H1 (cell line): ENCODE measurements around the gene TRAF1. TPM values are rescaled to one million over a fixed set of nuclear protein-coding genes. Genes with fewer than 3 reads are reported as not detected.

ENCODE experiments used
- CTCF ChIA-PET: fragments of 300-600 bp; sonication (Branson Sonifier 250); formaldehyde crosslinking; loops from one replicate; lab custom pipeline; 2021; ENCODE audit not compliant: partially characterized antibody; lab: Charles Lee
- POLR2A ChIA-PET: fragments of 300-600 bp; sonication (Branson Sonifier 250); formaldehyde crosslinking; loops from one replicate; lab custom pipeline; 2021; ENCODE audit warnings: inconsistent platforms; ENCODE audit not compliant: partially characterized antibody; lab: Charles Lee
- DNase-seq, 2 experiments: peaks; one replicate each; pipeline versions ENCODE4 v3.0.0 to v3.0.0-alpha.2; 2010 to 2022; ENCODE audit warnings: low spot score in 2 of 2, low read depth in 1 of 2, mixed read lengths in 1 of 2
- FAIRE-seq: peaks from 2 replicates; lab custom pipeline; 2011; peaks lifted over from hg19 to GRCh38; lab: Jason Lieb, UNC
- H2AFZ ChIP-seq: 2 replicates; pipeline ENCODE4 v1.8.1; 2012; ENCODE audit warnings: low read length, inconsistent platforms
- H2AK5ac ChIP-seq: 2 replicates; pipeline ENCODE4 v1.6.1; 2013; ENCODE audit warnings: low read depth, low read length
- H2BK120ac ChIP-seq: replicated peaks from 2 replicates; pipeline ENCODE3; 2013; ENCODE audit warnings: low read depth, low read length, inconsistent platforms
- H2BK12ac ChIP-seq: 2 replicates; pipeline ENCODE4 v1.6.1; 2013; ENCODE audit warnings: low read depth, low read length
- H2BK15ac ChIP-seq: 2 replicates; pipeline ENCODE4 v1.6.1; 2013; ENCODE audit warnings: low read length
- H2BK20ac ChIP-seq: 2 replicates; pipeline ENCODE4 v1.6.1; 2013; ENCODE audit warnings: low read length
- H2BK5ac ChIP-seq: 2 replicates; pipeline ENCODE4 v1.6.1; 2013; ENCODE audit warnings: low read depth, low read length
- H3K14ac ChIP-seq: 2 replicates; pipeline ENCODE4 v1.6.1; 2013; ENCODE audit warnings: inconsistent platforms; ENCODE audit not compliant: insufficient read length
- H3K18ac ChIP-seq: 2 replicates; pipeline ENCODE4 v1.6.1; 2013; ENCODE audit warnings: low read length; ENCODE audit errors: extremely low read depth
- H3K23ac ChIP-seq: 2 replicates; pipeline ENCODE4 v1.6.1; 2013; ENCODE audit warnings: inconsistent platforms; ENCODE audit not compliant: insufficient read length
- H3K23me2 ChIP-seq: 2 replicates; pipeline ENCODE4 v1.6.1; 2013; ENCODE audit warnings: low read depth, low read length
- H3K27ac ChIP-seq: 2 replicates; pipeline ENCODE4 v1.6.1; 2011; ENCODE audit warnings: low read depth, low read length, inconsistent platforms
- H3K27me3 ChIP-seq, 4 experiments: replicated peaks in 1 of 4; 1 replicate in 1 of 4; 2 replicates in 3 of 4; pipeline versions ENCODE4 v1.6.1 to v1.8.1; 2011 to 2013; ENCODE audit warnings: low read length in 3 of 4, mild to moderate bottlenecking in 3 of 4, inconsistent platforms in 2 of 4, mixed read lengths in 2 of 4, moderate library complexity in 1 of 4; ENCODE audit not compliant: control insufficient read depth in 3 of 4, insufficient read depth in 3 of 4; ENCODE audit errors: extremely low read depth in 1 of 4
- H3K36me3 ChIP-seq, 4 experiments: 2 replicates each; pipeline versions ENCODE4 v1.6.1 to v1.8.1; 2011 to 2013; ENCODE audit warnings: mild to moderate bottlenecking in 4 of 4, low read length in 3 of 4, moderate library complexity in 2 of 4, control low read depth in 1 of 4, inconsistent platforms in 1 of 4; ENCODE audit not compliant: insufficient read depth in 4 of 4, control insufficient read depth in 2 of 4
- H3K4ac ChIP-seq: replicated peaks from 2 replicates; pipeline ENCODE3; 2013; ENCODE audit warnings: low read length, low read depth, mixed read lengths, inconsistent platforms; ENCODE audit not compliant: insufficient read length
- H3K4me1 ChIP-seq, 4 experiments: replicated peaks in 1 of 4; 1 replicate in 1 of 4; 2 replicates in 3 of 4; pipeline versions ENCODE4 v1.6.1 to v1.8.1; 2011 to 2013; ENCODE audit warnings: low read length in 3 of 4, inconsistent platforms in 2 of 4, mixed read lengths in 1 of 4; ENCODE audit not compliant: insufficient read depth in 4 of 4, control insufficient read depth in 3 of 4
- H3K4me2 ChIP-seq, 2 experiments: 2 replicates each; pipeline versions ENCODE4 v1.6.1 to v1.8.1; 2011 to 2013; ENCODE audit warnings: low read depth in 2 of 2, low read length in 2 of 2, control low read depth in 1 of 2, inconsistent platforms in 1 of 2, mild to moderate bottlenecking in 1 of 2; ENCODE audit not compliant: insufficient read depth in 1 of 2
- H3K4me3 ChIP-seq, 4 experiments: fragments of 200-600, 300-600 bp in 1 of 4; sonication (generic), shearing (Covaris generic), sonication (Bioruptor Twin) in 1 of 4; 2 replicates each; pipeline versions ENCODE4 v1.5.1 to v1.8.1; 2011 to 2016; ENCODE audit warnings: low read length in 4 of 4, low read depth in 3 of 4, control low read depth in 2 of 4, inconsistent platforms in 2 of 4, mild to moderate bottlenecking in 2 of 4, mixed read lengths in 1 of 4, moderate library complexity in 1 of 4; ENCODE audit not compliant: insufficient read depth in 2 of 4; ENCODE audit errors: extremely low read depth in 1 of 4
- H3K56ac ChIP-seq: replicated peaks from 2 replicates; pipeline ENCODE3; 2013; ENCODE audit warnings: low read depth, mild to moderate bottlenecking, mixed read lengths, low read length, inconsistent platforms; ENCODE audit not compliant: insufficient read length
- H3K79me1 ChIP-seq: 2 replicates; pipeline ENCODE4 v1.6.1; 2013; ENCODE audit warnings: low read depth, low read length, control low read depth
- H3K79me2 ChIP-seq, 2 experiments: 2 replicates each; pipeline versions ENCODE4 v1.6.1 to v1.8.1; 2012 to 2013; ENCODE audit warnings: low read length in 2 of 2, mild to moderate bottlenecking in 2 of 2, inconsistent platforms in 1 of 2; ENCODE audit not compliant: insufficient read depth in 2 of 2, control insufficient read depth in 1 of 2
- H3K9ac ChIP-seq, 4 experiments: replicated peaks in 1 of 4; 1 replicate in 1 of 4; 2 replicates in 3 of 4; pipeline versions ENCODE4 v1.6.1 to v1.8.1; 2011 to 2013; ENCODE audit warnings: low read depth in 3 of 4, low read length in 3 of 4, control low read depth in 2 of 4, mild to moderate bottlenecking in 2 of 4, moderate library complexity in 2 of 4, inconsistent platforms in 1 of 4; ENCODE audit errors: extremely low read depth in 1 of 4
- H3K9me3 ChIP-seq, 2 experiments: 2 replicates each; pipeline versions ENCODE4 v1.6.1 to v1.8.1; 2012 to 2013; ENCODE audit warnings: mild to moderate bottlenecking in 2 of 2, moderate library complexity in 2 of 2, control low read depth in 1 of 2, inconsistent platforms in 1 of 2, low read depth in 1 of 2, low read length in 1 of 2, mixed read lengths in 1 of 2; ENCODE audit not compliant: insufficient read depth in 2 of 2
- H4K20me1 ChIP-seq, 2 experiments: replicated peaks in 1 of 2; 2 replicates each; pipeline versions ENCODE3 to v1.8.1; 2011 to 2013; ENCODE audit warnings: inconsistent platforms in 2 of 2, low read length in 2 of 2, mild to moderate bottlenecking in 1 of 2; ENCODE audit not compliant: insufficient read depth in 2 of 2, control insufficient read depth in 1 of 2
- H4K5ac ChIP-seq: 2 replicates; pipeline ENCODE4 v1.6.1; 2013; ENCODE audit warnings: low read length, low read depth, mixed read lengths, inconsistent platforms; ENCODE audit not compliant: insufficient read length
- H4K8ac ChIP-seq: 2 replicates; pipeline ENCODE4 v1.8.0; 2013; ENCODE audit warnings: mild to moderate bottlenecking, moderate library complexity, low read length, inconsistent platforms; ENCODE audit not compliant: insufficient read depth; ENCODE audit errors: extremely low read depth
- H4K91ac ChIP-seq: replicated peaks from 2 replicates; pipeline ENCODE3; 2013; ENCODE audit warnings: low read length, mixed read lengths, inconsistent platforms; ENCODE audit not compliant: insufficient read length
- POLR2A ChIP-seq, 2 experiments: IDR thresholded peaks; 1 replicate in 1 of 2; 2 replicates in 1 of 2; pipeline ENCODE4 v1.6.1; 2011; ENCODE audit warnings: low read depth in 2 of 2, low read length in 2 of 2, mild to moderate bottlenecking in 2 of 2; ENCODE audit errors: control extremely low read depth in 1 of 2
- SP4 ChIP-seq: IDR thresholded peaks from 2 replicates; pipeline ENCODE4 v1.6.1; 2012; ENCODE audit warnings: low read length, inconsistent platforms
- WGBS, 2 experiments: shearing (Covaris generic) in 1 of 2; methylation state at CpG; one replicate each; pipeline versions ENCODE4 v1.1.6 to v1.1.7; 2013 to 2015; ENCODE audit warnings: low lambda C conversion rate in 2 of 2, mixed read lengths in 2 of 2, inconsistent platforms in 1 of 2, low coverage in 1 of 2, missing lambda C conversion rate in 1 of 2; ENCODE audit not compliant: insufficient replicate concordance in 2 of 2, insufficient coverage in 1 of 2, insufficient read length in 1 of 2; ENCODE audit errors: extremely low coverage in 1 of 2, missing lambda C conversion rate in 1 of 2; 5-methylcytosine and 5-hydroxymethylcytosine counted together
- polyA plus RNA-seq, 7 experiments: library from polyadenylated mRNA; depleted of rRNA in 3 of 7; stranded (reverse) in 5 of 7; unstranded in 2 of 7; fragments of >200 nt in 5 of 7; fragments of 200-250 nt in 2 of 7; gene quantifications; 1 replicate in 5 of 7; 2 replicates in 1 of 7; 4 replicates in 1 of 7; pipeline versions ENCODE4 v1.2.1 to v1.2.3, GENCODE V29; 2011 to 2013; ENCODE audit warnings: missing spikeins in 2 of 7, mixed read lengths in 2 of 7
- total RNA-seq: library from RNA; stranded (reverse); fragmentation: NEBNext Ultra II Directional; extraction: Animal tissue kit (Norgen Biotek cat#: 25700); gene quantifications from 2 replicates; pipeline ENCODE4 v1.2.1, GENCODE V29; 2021

TRAF1 gene
- total and polyA plus RNA-seq, 2 of the 8 experiments (the other 6 are each of a cell fraction or from before 2014, with no cell fraction given), result 1.6 to 3.2 TPM

- Histone ChIP-seq H3K79me2 (no peaks in the 10 kb centered on the region), H2AK5ac (no peak overlapping the region), H4K8ac (no peak overlapping the region), H2BK120ac (no peak overlapping the region), H2AFZ (no peak overlapping the region), H2BK15ac (no peak overlapping the region), H3K14ac (no peak overlapping the region)
- CTCF ChIA-PET, result interaction anchor here (0.6 to 2.2 kb wide), 10 partner anchors 11 to 98 kb away, joined by 3 to 10 read pairs (median 3); no protein-coding TSS in a partner anchor
- no peak for FAIRE-seq
- no peak for TF ChIP-seq SP4
- no peak for TF ChIP-seq POLR2A (IDR thresholded peaks at IDR 0.05; ENCODE audit: control extremely low read depth in 1 of 2, low read depth in 2 of 2, low read length in 2 of 2)
- TF ChIP-seq, all 59 proteins: peak for 0
- Histone ChIP-seq H3K4me2 (no peak overlapping the region), H3K9ac (no peak overlapping the region), H3K23ac (no peak overlapping the region), H3K27me3 (no peaks in the 10 kb centered on the region), H3K9me3 (no peaks in the 10 kb centered on the region), H2BK5ac (no peak overlapping the region), H3K23me2 (no peaks in the 10 kb centered on the region; the same call in 1 of the 2 replicates), H3K27ac (no peak overlapping the region), H2BK12ac (no peak overlapping the region), H3K79me1 (no peaks in the 10 kb centered on the region), H3K18ac (no peak overlapping the region), H3K4me1 (peaks cover 0 to 3% (median under 1%) of the 10 kb centered on the region in 4 experiments; a peak in 4 of 7 replicates), H2BK20ac (no peak overlapping the region), H4K20me1 (no peaks in the 10 kb centered on the region), H3K4me3 (no peak overlapping the region), H4K91ac (no peak overlapping the region), H3K56ac (no peak overlapping the region), H3K4ac (no peak overlapping the region), H3K36me3 (no peaks in the 10 kb centered on the region), H4K5ac (no peak overlapping the region)
- DNase-seq, result no peak
- POLR2A ChIA-PET, result interaction anchor here (1.8 to 2.0 kb wide), 2 partner anchors 10 kb away, joined by 6 to 12 read pairs; no protein-coding TSS in a partner anchor
- WGBS, 2 experiments, result 85% methylated on average over 2 of the region's 3 CpGs; no CpG with 5 or more reads in 1 of the 2 experiments
These were observed 43.0 kb downstream of the TRAF1 start for GRCh38 chr9:120883608-120883996.
